KOPT-K1 (cell line): Measurements from ENCODE around the gene ARSB.
A peak's percentile ranks its signal among the peaks of the same experiment; 100 is the strongest.

Experiments used
- H3K27ac ChIP-seq: fragments of 200-600 bp; sonication (generic); 2 replicates; pipeline ENCODE4 v1.5.1; 2016; ENCODE audit warnings: antibody characterized with exemption, mild to moderate bottlenecking, low read depth, low read length; ENCODE audit not compliant: poor library complexity, severe bottlenecking
- H3K36me3 ChIP-seq: fragments of 200-600 bp; sonication (generic); 2 replicates; pipeline ENCODE4 v1.5.1; 2017; ENCODE audit warnings: antibody characterized with exemption, mild to moderate bottlenecking, low read length, moderate library complexity; ENCODE audit not compliant: insufficient read depth
- H3K9me3 ChIP-seq: fragments of 200-600 bp; sonication (generic); 2 replicates; pipeline ENCODE4 v1.5.1; 2017; ENCODE audit warnings: antibody characterized with exemption, low read length, mild to moderate bottlenecking; ENCODE audit not compliant: insufficient read depth, poor library complexity, severe bottlenecking

The ARSB gene

DNA sequence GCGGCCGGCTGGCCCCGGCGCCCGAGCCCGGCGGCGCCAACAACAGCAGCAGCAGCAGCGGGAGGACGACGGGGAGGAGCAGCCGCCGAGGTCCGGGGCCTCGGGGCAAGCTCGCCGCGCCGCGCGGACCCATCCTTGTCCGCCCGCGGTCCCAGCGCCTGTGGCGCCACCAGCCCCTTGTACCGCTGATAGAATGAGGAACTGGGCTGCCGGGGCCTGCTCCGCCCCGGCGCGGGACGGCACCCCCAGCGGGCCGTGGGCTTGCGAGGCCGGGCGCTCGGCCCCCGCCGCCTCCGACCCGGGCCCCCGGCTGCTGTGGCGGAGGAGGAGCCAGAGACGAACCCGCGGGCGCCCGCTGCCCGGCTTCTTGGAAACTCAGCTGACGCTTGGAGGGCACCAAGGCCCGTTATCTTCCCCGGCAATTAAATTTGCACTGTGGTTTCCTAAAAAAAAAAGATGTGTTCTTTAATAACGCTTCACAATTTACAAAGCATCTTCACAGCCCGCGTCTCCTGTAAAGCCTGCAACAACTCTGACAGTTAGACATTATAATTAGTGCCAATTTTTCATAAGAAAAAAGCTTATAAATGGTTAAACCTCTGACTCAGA, at the start of gene ARSB:
Gene ARSB, minus strand, starts transcription at position 195 of the 609 bp plus-strand sequence. Its CDS starts 62 bp downstream, at position 133.
- H3K9me3 ChIP-seq: no peaks in the 10 kb centered on the region
- H3K27ac ChIP-seq: peak within 1 kb of the TSS; percentile 92

DNA sequence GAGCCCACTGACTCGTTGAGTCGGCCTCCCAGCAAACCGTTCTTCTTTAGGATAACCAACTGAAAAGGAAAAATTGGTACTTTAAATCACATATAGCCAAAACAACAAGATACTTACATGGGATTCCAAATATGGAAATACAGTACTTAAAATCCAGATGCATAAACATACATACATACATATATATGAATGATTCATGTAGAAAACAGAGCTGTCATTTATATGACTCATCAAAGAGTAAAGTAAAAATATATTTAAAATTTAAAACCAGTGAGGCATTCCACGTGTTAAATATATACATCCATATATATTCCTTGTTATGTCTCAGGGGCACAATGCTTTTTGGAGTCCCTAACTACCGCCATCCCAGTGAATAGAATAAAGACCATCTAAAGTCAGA, 47.7 kb upstream of the ARSB start:
- H3K9me3 ChIP-seq: peaks cover 6% of the 10 kb centered on the region
- no peaks in the 10 kb centered on the region for H3K36me3 ChIP-seq
- H3K27ac ChIP-seq: no peak overlapping the region

More for the DNA sequence above, at the start of gene ARSB:
- no peaks in the 10 kb centered on the region for H3K36me3 ChIP-seq

DNA sequence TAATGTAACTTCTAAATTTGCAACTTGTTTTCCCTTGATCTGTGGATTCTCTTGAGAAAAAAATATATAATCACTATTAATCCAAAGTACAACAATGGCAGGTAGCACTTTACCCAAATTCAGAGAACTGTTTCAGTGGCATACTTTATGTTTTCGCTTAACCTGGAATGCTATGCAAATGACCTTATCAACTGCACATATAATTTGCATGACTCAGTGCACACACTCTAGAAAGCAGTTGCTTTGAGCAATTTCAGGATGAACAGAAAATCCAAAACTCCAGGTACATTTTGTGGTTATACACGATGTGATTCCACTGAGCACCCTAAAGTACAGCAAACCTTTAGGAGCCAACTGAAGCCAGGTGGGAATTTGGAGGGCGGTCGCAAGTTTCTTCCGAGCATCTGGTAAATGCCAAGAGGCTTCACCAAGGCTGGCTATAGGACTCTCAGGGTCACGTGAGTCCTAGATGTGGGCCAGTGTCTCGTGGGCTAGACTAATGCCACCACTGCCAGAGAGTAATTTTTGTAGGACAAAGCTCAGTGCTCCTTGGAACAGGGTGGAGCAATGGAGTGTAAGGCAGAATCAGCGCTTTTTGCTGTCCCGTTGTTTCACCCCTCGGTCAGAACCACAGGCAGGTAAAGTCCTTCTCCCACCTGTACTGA, 47.1 kb upstream of the ARSB start:
- Histone ChIP-seq H3K9me3 (peaks cover 6% of the 10 kb centered on the region), H3K36me3 (no peaks in the 10 kb centered on the region), H3K27ac (no peak overlapping the region)

- Histone ChIP-seq H3K36me3 (no peaks in the 10 kb centered on the region), H3K27ac (no peak overlapping the region), H3K9me3 (no peaks in the 10 kb centered on the region)
Observed at GRCh38 chr5:79031485-79031867, 46.4 kb upstream of the ARSB start.

GRCh38 chr5:79030663-79031484, 45.8 kb upstream of the ARSB start:
- Histone ChIP-seq H3K27ac (no peak overlapping the region), H3K9me3 (no peaks in the 10 kb centered on the region), H3K36me3 (no peaks in the 10 kb centered on the region)

- H3K9me3 ChIP-seq: no peaks in the 10 kb centered on the region
- no peak overlapping the region for H3K27ac ChIP-seq
- H3K36me3 ChIP-seq: no peaks in the 10 kb centered on the region
Observed at GRCh38 chr5:79025054-79025472, 40.0 kb upstream of the ARSB start.

DNA sequence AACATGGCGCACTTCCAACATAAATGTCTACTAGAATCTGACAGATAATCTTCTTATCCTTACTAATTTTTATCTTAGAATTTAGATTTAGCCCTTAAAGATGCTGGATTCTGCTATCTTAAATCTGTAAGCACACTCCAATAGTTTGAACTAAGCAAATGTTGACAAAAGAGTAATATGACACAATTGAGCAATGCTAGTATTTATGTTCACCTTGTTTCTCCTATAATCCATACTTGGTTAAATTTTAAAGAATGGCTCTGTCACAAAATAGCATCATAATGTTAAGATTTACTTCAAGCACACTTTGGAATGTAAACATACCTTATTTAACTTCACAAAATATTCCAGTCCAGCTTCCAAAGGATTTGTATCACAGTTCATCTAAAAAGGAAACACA, 38.8 kb upstream of the ARSB start:
- H3K9me3 ChIP-seq: no peaks in the 10 kb centered on the region
- H3K36me3 ChIP-seq: no peaks in the 10 kb centered on the region
- H3K27ac ChIP-seq: no peak overlapping the region

- Histone ChIP-seq H3K27ac (no peak overlapping the region), H3K36me3 (no peaks in the 10 kb centered on the region), H3K9me3 (no peaks in the 10 kb centered on the region)
Observed at GRCh38 chr5:79023348-79023747, 38.2 kb upstream of the ARSB start.

DNA sequence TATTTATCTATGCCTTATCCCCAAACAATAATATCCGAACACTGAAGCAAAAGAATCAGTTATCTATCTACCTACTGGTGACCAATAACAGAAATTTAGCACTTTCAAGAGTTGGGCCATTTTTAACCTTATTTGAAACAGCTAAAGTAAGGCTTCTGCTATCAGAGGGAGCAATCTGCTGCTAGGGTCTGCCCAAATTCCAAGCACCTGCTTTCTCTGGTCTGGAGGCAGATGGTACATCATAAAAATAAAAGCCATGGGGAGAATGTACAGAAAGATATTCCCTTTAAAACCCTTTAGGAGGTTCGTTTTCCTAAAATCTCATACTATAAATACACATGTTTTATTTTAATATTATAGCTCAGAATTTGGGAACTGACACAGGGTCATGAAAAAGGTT, 37.7 kb upstream of the ARSB start:
- Histone ChIP-seq H3K36me3 (no peaks in the 10 kb centered on the region), H3K27ac (no peak overlapping the region), H3K9me3 (no peaks in the 10 kb centered on the region)

- no peak overlapping the region for H3K27ac ChIP-seq
- no peaks in the 10 kb centered on the region for H3K36me3 ChIP-seq
- H3K9me3 ChIP-seq: no peaks in the 10 kb centered on the region
Observed at GRCh38 chr5:79021753-79022152, 36.6 kb upstream of the ARSB start.

DNA sequence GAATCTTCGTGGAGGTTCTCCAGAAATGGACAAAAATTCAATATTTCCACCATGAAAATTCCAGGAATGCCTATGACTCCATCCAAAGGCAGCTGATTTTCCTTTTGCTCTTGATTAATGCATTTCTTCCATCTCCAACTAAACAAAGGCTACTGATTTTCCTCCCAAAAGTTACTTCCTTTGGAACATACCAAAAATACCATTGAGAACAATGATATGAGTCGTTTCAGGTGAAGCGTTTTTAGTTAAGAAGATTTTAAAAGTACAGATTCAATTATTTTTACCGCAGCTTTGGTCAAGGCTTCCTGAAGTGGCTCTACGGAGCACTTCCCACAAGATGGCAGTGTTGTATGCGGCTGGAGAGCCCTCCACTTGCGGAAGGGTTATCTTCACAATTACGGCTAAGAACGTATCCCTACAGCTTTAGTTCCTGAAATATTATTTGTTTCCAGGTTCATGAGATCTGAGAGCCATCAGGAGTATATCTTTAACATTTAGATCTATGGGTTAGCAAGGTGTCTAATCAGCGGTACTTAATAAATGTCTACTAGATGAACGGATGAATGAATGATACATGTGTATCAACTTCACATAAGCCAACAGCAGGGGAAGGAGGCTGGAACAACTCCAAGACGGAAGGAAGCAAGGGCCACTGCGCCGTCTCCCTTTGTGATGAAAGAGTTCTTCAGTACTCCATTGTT, 35.9 kb upstream of the ARSB start:
- no peak overlapping the region for H3K27ac ChIP-seq
- H3K36me3 ChIP-seq: no peaks in the 10 kb centered on the region
- H3K9me3 ChIP-seq: no peaks in the 10 kb centered on the region

DNA sequence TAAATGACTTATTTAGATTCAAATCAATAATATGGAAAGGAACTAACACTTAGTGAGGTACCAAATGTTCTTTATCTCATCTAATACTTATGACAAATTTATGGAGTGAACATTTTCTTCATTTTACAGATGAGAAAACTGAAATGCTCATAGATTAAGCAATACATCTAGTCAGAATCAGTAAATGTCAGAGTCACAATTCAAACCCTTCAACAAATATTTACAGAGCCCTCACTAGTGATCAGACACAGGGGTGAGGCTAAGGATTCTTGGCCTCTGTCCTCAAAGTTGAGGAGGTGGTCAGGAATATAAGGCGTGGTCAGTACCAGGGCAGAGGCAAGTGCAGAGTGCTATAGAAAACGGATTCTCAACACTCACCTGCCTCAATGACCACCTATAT, 29.5 kb upstream of the ARSB start:
- Histone ChIP-seq H3K9me3 (peaks cover 4% of the 10 kb centered on the region), H3K27ac (no peak overlapping the region), H3K36me3 (no peaks in the 10 kb centered on the region)

DNA sequence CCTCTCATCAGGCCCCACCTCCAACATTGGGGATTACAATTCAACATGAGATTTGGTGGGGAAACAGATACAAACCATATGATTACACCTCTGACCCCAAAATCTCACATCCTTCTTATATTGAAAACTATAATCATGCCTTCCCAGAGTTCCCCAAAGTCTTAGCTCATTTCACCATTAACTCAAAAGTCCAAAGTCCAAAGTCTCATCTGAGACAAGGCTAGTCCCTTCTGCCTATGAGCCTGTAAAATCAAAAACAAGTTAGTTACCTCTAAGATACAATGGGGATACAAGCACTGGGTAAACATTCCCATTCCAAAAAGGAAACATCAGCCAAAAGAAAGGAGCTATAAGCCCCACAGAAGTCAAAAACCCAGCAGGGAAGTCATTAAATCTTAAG, 26.8 kb upstream of the ARSB start:
- peaks cover 4% of the 10 kb centered on the region for H3K9me3 ChIP-seq
- no peaks in the 10 kb centered on the region for H3K36me3 ChIP-seq
- no peak overlapping the region for H3K27ac ChIP-seq

GRCh38 chr5:79011219-79011836, 26.2 kb upstream of the ARSB start:
- H3K27ac ChIP-seq: no peak overlapping the region
- H3K9me3 ChIP-seq: peaks cover 4% of the 10 kb centered on the region
- H3K36me3 ChIP-seq: no peaks in the 10 kb centered on the region

DNA sequence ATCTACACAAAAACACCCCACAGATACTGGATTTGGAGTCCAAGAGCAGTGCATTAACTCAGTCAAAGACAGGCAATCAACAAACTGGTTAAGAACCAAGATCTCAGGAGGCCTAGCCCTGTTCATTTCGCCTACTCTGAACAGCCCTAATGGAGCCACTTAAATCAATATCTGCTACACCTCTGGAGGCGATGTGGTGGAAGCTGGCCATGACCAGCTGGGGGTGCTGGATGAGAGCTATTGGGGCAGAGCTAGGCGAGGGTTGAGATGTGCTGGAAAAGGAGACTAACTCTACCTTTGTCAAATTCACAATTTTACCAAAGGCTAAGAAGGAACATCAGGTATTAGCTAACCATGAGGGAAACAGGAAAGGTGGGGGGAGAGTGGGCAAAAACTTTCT, 23.3 kb upstream of the ARSB start:
- Histone ChIP-seq H3K36me3 (no peaks in the 10 kb centered on the region), H3K27ac (no peak overlapping the region)

More for the DNA sequence above, 23.3 kb upstream of the ARSB start:
- peaks cover 3% of the 10 kb centered on the region for H3K9me3 ChIP-seq
